HG02970 (cell line): ENCODE results near the gene C2CD3.
"Not testable (repeated sequence)": the region's sequence is repeated elsewhere in the genome, so short reads cannot be mapped to it uniquely, and the experiment has no call there.

Experiments used
- ATAC-seq: cut with Tn5 transposase; IDR thresholded peaks from one replicate; pipeline ENCODE4 v1.9.1; 2021; ENCODE audit warnings: mild to moderate bottlenecking, moderate library complexity, moderate number of reproducible peaks; ENCODE audit not compliant: unreplicated experiment, low FRiP score

C2CD3 gene

GRCh38 chr11:74070723-74071492 is 99.9 kb downstream of the C2CD3 start:
- no peak for ATAC-seq

DNA sequence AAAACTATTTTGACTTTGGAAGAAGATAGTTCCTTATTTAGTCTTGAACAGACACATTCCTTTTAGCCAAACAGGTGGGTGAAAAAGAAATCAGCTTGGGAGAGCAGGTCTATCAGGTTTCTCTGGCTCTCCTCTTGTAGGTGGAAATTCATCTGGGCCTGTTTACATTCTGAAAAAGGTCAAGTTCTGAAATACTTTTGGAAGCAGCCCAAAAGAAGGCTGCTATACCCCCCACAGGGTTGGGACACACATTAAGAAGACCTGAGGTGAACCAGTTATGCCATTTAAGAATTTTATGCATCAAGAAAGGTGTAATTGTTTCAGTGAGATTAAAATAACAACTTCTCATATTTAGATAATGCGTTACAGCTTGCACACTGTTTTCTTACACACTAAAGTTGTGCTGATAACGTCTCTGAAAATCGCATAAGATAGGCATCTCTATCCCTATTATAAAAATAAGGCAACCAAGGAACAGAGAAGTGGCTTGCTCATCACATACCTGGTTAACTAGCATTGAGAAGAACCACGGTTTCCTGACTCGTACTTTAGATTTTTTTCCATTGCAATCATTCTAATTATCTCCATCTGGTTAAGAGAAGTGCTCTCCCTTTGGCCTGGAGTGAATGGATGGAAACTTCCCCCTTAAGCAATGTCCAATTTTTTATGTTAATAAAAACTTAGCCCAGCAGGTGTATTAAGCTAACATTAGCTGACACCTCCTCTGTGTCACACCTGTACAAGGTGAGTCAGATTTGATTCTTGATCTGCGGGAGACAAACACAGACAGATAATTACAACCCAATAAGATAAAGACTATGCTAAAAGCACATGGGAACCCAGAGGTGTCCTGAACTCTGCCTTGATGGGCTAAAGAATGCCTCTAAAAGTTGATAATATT is 101.4 kb downstream of the C2CD3 start:
- ATAC-seq = no peak

GRCh38 chr11:74066663-74067062 is 104.1 kb downstream of the C2CD3 start:
- not testable (repeated sequence) for ATAC-seq

DNA sequence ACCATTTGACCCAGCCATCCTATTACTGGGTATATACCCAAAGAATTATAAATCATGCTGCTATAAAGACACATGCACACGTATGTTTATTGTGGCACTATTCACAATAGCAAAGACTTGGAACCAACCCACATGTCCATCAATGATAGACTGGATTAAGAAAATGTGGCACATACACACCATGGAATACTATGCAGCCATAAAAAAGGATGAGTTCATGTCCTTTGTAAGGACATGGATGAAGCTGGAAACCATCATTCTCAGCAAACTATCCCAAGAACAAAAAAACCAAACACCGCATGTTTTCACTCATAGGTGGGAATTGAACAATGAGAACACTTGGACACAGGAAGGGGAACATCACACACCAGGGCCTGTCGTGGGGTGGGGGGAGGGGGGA is 105.3 kb downstream of the C2CD3 start:
- not testable (repeated sequence) for ATAC-seq

GRCh38 chr11:74063628-74064027 is 107.2 kb downstream of the C2CD3 start:
- ATAC-seq = not testable (repeated sequence)

DNA sequence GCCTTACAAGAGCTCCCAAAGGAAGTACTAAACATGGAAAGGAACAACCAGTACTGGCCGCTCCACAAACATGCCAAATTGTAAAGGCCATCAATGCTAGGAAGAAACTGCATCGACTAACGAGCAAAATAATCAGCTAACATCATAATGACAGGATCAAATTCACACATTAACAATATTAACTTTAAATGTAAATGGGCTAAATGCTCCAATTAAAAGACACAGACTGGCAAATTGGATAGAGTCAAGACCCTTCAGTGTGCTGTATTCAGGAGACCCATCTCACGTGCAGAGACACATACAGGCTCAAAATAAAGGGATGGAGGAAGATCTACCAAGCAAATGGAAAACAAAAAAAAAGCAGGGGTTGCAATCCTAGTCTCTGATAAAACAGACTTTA is 109.2 kb downstream of the C2CD3 start:
- ATAC-seq = not testable (repeated sequence)

GRCh38 chr11:74057249-74058151 is 113.3 kb downstream of the C2CD3 start:
- no peak for ATAC-seq

GRCh38 chr11:74055938-74056337 is 114.9 kb downstream of the C2CD3 start:
- no peak for ATAC-seq

DNA sequence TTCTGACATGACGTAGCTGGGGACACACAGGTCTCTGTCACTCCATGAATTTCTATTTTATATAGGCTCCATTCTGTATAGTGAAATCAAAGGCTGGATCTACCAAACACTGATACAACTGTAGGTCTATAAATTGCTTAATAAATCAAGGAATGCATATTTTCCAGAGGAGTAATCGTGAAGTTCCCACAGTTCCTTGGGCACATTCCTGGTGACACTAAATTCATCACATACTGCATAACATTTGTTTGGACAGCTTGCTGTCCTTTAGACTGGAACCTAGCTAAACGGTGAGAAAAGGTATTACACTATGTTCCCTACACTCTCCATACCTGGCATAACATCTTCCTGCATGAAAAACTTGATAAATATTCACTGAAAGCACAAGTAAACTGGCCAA is 120.3 kb downstream of the C2CD3 start:
- ATAC-seq = no peak

GRCh38 chr11:74048993-74049392 is 121.8 kb downstream of the C2CD3 start:
- ATAC-seq = no peak

DNA sequence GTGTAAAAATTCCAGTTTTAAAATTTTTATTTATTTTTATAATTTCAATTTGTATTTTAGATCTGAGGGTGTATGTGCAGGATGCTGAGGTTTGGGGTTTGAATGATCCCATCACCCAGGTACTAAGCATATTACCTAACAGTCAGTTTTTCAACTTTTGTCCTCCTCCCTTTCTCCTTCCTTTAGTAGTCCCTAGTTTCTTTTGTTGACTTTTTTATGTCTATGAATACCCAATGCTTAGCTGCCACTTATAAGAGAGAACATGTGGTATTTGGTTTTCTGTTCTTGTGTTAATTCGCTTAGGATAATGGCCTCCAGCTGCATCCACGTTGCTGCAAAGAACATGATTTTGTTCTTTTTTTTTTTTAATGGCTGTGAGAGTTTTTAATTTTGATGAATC is 126.3 kb downstream of the C2CD3 start:
- ATAC-seq = no peak

DNA sequence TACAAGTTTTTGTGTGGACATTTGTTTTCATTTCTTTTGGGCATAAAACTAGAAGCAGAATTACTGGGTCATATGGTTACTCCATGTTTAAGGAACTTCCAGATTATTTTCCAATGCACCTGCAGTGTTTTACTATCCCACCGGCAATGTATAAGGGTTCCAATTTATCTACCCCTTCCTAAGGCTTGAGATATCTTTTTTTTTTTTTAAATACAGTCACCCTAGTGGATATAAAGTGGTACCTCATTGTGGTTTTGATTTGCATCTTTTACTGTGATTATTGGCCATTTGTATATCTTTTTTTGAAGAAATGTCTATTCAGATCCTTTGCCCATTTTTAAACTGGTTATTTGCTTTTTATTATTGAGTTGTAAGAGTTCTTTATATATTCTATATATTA is 127.4 kb downstream of the C2CD3 start:
- no peak for ATAC-seq

DNA sequence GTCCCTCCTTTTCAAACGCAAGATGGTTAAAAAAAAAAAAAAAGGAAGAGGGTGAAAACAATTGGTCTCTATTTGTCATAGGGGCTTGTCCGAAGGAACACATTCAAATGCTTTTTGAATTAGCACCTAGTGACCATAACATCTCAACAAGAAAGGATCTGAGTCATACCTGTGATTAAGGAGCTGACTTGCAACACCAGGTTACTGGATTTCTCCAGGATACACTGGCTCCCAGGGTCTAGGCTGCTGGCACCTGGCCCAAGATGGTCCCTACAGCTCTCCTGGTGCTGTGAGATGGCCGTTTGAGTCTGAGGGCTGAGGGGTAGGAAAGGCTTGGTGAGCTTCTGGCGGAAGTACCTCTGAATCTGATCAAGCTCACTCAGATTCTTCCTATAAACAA is 133.5 kb downstream of the C2CD3 start:
- ATAC-seq = no peak

DNA sequence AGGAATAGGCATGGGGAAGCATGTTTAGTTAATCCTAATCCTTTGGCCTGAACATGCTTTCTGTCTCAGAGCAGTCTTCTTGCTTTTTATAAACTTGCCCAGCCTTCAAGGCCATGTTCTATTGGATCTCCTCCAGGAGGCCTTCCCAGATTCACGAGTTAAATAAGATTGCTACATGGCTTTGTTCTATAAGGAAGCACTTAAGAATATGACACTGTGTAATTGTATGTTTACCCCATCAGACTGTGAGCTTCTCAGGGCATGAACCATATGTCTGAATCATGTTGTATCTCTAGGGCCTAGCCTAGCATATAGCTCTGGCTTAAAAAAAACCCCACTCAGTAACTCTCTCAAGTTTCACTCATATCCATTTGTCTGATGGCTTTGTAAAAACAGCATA is 135.5 kb downstream of the C2CD3 start:
- ATAC-seq = no peak

DNA sequence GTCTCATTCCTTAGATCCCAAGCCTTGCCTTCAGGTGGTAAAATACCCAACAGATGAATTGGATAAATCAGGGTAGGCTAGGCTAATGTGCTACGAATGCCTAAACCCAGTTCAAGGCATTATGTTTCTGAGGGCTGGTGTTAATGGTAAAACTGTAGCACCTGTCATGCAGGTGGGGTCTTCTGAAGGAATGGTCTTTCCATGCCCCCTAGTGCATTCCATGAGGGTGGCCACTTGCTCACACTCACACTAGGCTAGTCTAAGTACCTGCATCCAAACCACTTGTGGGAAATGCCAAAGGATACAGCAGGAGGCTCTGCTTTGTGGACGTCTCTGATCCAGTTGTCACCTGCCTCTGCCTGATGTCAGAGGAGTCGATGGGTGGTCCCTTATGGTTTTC is 137.8 kb downstream of the C2CD3 start:
- no peak for ATAC-seq

GRCh38 chr11:74030723-74031676 is 139.8 kb downstream of the C2CD3 start:
- ATAC-seq = no peak

DNA sequence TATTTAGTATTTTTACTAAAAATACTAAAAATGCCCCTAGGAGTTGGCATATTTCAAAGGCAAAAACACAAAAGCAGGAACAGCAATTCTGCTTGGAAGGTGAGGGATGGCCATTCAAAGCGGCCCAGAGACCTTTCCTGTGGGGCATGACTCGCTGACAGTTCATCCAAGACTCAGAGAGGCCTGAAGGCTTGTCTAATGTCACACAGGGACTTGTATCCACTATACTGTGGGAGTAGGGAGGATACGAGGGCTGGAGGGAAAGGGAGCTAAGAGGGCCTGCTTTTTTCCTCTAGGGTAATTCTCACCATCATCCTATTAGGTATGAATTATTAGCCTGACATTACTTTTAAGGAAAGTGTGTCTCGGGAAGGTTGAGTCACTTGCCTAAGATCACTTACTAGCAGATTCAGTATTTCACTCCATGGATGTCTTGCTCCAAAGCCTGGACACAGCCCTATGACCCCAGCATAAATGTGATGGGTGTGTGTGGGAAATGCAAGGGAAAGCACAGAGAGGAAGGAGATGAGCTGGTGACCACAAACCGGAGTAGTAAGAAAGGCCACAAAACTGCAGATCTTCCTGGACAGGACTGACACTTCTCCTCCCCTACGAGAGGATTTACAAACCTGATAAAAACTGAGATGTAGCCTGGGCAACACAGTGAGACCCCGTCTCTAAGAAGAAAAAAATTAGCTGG is 145.2 kb downstream of the C2CD3 start:
- ATAC-seq = no peak

GRCh38 chr11:74024261-74025029 is 146.4 kb downstream of the C2CD3 start:
- ATAC-seq = no peak
